HG03060 (cell line): ENCODE results near the gene NDRG2.
"Not testable (repeated sequence)": the region's sequence is repeated elsewhere in the genome, so short reads cannot be mapped to it uniquely, and the experiment has no call there.

Experiments
- ATAC-seq: cut with Tn5 transposase; IDR thresholded peaks from one replicate; pipeline ENCODE4 v1.9.1; 2021; ENCODE audit warnings: low read depth, moderate number of reproducible peaks; ENCODE audit not compliant: unreplicated experiment

Gene NDRG2

GRCh38 chr14:21016413-21017190 is 8.3 kb downstream of the NDRG2 start:
- no peak for ATAC-seq

GRCh38 chr14:21015312-21015711 is 9.5 kb downstream of the NDRG2 start:
- ATAC-seq: no peak

DNA sequence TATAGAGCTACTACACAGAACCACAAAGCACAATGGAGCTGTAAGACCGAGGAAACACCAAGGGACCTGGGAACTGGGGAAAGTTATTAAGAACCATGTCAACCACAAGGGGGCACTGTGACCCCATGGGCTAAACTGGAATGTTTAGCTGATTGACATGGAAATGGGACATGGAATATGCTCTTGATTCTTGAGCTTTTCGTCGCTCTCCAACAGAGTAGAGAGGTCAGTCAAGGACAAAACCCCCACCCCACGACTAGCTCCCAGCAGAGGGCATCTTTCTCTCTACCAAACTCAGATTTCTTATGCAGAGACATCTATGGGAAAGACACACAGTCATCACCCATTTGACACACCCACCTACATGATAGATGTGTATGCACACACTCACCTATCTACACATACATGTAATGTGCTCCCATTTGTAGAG is 10.1 kb downstream of the NDRG2 start:
- ATAC-seq: no peak

- ATAC-seq: no peak
Measured at GRCh38 chr14:21011136-21011535, 13.7 kb downstream of the NDRG2 start.

DNA sequence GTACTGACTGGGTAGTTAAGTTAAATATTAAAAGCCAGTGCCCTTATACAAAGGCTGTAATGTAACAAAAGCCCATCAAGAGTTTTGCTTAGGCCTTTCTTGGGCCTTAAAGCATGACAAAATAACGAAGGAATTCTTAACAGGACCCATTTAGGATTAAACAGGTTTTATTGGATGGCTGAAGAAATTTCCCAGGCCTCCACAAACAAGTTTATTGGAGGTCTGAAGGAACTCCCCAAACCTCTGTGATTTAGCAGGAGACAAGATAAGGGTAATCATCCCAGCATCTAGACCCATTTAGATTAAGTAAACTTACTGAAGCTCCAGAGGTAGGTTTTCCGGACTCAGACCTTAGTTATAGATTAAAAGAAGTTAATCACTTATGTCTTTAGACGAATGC is 15.1 kb downstream of the NDRG2 start:
- ATAC-seq: not testable (repeated sequence)

DNA sequence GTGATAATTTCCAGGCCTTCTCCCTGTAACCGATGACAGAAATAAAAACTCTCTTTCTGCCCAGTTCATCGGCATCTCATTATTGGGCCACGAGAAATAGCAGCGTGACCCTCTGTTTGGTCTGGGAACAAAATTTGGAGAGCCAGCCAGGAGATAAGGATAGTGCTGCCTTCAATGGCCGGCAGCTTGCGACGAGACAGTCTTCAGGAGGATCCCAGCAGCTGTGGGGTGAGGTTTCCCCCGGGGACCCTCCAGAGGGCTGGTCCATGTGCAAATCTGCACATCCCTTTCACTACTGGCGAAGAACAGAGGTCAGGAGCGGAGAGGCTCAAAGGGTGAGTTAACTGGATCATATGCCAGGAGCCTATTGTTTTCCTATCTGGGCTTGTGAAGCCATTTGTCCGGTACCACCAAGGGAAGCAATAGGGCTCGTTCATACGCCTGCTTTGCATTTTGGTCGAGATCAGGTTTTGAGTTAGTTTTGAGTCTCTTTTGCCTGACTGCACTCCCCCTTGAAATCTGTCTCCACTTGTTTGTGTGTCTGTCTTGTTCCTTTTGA is 21.0 kb downstream of the NDRG2 start:
- ATAC-seq: no peak

DNA sequence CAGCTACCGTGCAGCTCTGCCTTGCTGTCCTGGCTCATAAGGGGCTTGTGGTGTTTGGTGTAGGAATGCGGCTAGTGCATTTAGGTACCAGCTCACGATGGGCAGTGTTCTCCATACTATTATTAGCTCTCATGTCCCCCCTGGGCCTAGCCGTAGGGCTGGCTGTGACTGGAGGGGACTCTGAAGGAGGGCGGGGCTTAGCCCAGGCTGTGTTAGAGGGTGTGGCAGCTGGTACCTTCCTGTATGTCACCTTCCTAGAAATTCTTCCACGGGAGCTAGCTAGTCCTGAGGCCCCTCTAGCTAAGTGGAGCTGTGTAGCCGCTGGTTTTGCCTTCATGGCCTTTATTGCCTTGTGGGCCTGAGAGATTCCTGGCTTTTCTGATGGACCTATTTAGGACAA is 23.6 kb downstream of the NDRG2 start:
- no peak for ATAC-seq

- ATAC-seq: no peak
Measured at GRCh38 chr14:20999591-20999990, 25.3 kb downstream of the NDRG2 start.

DNA sequence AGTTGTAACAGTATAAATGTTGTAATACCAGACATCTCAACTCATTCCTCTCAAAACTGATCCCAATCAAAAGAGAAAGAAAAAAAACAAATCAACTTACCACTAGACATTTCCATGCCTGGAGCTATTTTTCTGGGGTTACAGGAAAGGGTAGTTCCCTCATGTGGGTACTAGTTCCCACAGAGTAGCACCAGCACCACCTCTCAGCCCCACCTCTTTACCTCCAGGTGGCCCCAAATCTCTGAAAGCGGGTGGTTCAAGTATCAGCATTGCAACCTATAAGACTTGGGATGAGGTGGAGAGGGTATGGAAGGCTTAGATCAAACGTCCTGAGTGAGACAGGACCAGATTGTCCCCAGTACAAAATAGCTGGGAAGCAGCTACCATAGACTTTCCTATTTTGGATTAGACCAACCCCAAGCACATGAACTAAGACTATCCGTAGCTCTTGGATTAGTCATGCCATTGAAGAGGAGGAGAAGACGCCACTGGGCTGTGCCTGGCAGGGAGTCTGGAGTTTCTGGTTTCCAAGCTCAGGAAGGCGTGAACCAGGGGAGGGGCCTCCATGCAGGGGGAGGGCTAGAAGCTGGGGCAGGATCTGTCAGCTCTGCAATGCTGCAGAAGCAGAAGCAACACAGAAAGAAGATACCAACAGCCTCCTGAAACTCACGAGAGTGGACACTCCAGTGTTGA is 26.0 kb downstream of the NDRG2 start, which contains the start of gene SLC39A2:
TSS of gene SLC39A2 (plus strand) at position 620 of the 693 bp plus-strand sequence. CDS start 154 bp downstream, outside the sequence.
- ATAC-seq: no peak

DNA sequence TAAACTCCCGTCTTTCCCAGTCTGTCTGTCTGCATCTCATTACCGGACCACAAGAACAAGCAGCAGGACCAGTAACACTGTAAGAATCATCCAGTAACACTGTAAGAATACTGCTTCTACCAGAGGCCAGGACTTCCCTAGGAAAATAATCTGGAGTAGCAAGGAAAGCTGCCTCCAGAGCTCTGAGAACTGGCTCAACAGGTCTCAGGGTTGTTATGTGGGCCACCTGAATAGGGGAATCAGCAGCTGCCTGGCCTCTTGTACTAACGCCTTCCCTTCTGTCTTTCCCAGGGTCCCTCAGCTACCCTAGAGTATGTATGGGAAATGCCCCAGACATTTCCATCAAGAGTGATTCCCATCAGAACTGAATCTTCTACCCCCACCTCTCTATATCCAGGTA is 26.7 kb downstream of the NDRG2 start:
- ATAC-seq: no peak

- ATAC-seq: no peak
Measured at GRCh38 chr14:20997564-20997963, 27.3 kb downstream of the NDRG2 start.

DNA sequence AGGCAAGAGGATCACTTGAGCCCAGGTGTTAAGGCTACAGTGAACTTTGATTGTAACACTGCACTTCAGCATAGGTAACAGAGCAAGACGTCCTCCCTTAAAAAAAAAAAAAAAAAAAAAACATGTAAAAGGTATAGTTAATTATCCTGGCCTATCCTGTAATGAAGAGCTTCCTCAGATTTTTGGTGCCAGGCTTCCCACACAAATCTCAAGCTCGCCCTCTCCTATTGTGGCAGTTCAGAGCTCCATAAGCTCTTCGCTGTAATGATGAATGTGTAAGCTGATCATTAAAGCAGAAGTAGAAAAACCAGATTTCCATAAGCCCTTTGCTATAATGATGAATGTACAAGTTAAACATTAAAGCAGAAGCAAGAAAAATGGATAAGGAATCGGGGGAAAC is 27.7 kb downstream of the NDRG2 start:
- ATAC-seq: no peak

- no peak for ATAC-seq
Measured at GRCh38 chr14:20996521-20996920, 28.3 kb downstream of the NDRG2 start.

DNA sequence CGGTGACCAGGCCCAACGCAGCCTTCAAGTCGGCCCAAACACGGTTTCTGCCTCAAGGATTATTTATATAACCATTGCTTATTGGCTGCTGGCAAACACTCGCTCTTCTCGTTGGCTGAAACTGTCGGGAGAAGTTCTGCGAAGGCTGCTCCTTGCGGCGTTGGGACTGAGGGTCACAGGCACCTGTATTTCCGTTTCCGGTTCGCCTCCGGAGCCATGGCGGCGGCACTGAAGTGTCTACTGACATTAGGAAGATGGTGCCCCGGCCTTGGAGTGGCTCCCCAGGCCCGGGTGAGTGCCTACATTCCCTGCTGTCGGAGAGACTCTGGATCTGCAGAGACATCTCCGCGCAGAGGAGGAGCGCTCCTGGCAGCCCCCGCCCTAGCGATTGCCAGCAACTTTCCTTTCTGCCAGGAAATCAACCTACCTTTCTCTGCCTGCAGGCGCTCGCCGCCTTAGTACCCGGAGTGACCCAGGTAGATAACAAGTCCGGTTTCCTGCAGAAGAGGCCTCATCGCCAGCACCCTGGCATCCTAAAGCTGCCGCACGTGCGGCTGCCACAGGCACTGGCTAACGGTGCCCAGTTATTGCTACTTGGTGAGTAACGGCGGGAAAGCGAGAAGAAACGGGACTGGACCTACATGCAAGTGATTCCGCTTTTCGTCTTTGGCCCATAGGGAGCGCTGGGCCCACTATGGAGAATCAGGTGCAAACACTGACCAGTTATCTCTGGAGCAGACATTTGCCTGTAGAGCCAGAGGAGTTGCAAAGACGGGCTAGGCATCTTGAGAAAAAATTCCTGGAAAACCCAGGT is 34.9 kb downstream of the NDRG2 start, which contains the start of gene METTL17:
TSS of gene METTL17 (plus strand) at position 194 of the 814 bp plus-strand sequence. CDS start at position 217, 23 bp downstream.
- ATAC-seq: peak; percentile 93

GRCh38 chr14:20989471-20989786 is 35.4 kb downstream of the NDRG2 start:
- ATAC-seq: no peak

- no peak for ATAC-seq
Measured at GRCh38 chr14:20988717-20989470, 36.0 kb downstream of the NDRG2 start.

GRCh38 chr14:20986811-20987210 is 38.0 kb downstream of the NDRG2 start:
- no peak for ATAC-seq

DNA sequence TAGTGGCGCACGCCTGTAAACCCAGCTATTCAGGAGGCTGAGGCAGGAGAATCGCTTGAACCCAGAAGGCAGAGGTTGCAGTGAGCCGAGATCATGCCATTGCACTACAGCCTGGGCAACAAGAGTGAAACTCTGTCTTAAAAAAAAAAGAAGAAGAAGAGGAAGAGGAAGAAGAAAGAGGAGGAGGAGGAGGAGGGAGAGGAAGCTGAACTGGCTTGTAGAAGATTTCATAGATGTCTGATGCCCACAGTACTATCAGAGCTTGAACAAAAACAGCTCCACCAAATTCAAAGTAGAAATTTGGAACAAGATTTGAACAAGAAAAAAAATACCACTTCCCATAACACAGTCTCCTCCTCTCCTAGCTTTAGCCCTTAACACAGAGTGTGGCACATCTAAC is 39.2 kb downstream of the NDRG2 start:
- ATAC-seq: not testable (repeated sequence)

DNA sequence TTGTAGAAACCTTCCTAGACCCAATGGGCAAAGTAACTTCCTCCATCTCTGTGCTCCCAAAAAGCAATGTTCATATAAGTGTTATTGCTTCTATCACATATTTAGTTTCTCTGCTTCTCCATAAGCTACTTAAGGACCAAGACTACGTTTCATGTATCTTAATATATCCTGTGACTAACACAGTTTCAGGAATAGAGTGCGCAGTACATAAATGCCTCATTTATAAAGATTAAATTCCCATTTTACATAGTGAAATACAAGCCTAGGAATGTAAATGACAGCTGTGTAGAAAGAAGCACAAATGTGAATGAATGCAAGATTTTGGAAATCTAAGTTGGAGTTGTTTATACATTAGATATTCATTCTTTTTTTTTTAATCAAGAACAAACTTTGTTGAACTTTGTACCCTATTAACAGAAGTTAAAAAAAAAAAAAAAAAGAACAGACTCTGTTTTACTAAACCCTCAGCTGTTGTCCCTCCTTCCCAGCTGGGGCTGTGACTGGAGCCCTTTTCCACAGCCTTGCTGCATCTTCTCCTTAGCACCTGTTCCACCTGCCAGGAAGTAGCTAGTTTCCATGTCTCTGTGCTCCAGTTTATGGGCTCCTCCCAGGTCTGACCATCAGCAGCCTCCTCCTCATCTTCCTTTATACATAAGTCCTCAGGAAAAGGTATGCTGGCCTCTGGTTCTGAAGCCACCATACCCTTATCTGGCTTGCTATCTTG is 42.1 kb downstream of the NDRG2 start:
- no peak for ATAC-seq
